SH-SY5Y (cell line): ENCODE results near the gene C12orf57.

ENCODE experiments used
- GATA2 ChIP-seq: IDR thresholded peaks from 2 replicates; pipeline ENCODE4 v1.6.1; 2011; ENCODE audit warnings: mild to moderate bottlenecking, low read depth, low read length
- GATA3 ChIP-seq: IDR thresholded peaks from 2 replicates; pipeline ENCODE4 v1.6.1; 2011; ENCODE audit warnings: low read depth, mild to moderate bottlenecking, low read length, moderate library complexity

C12orf57 gene

GRCh38 chr12:6938353-6939190, 5.2 kb upstream of the C12orf57 start:
- TF ChIP-seq GATA2: no peak
- TF ChIP-seq GATA3: no peak

- no peak for TF ChIP-seq GATA2
- no peak for TF ChIP-seq GATA3
These were observed 4.7 kb upstream of the C12orf57 start for GRCh38 chr12:6939191-6939540.

- TF ChIP-seq GATA3: no peak
- no peak for TF ChIP-seq GATA2
These were observed 2.6 kb upstream of the C12orf57 start for GRCh38 chr12:6941267-6941666.

GRCh38 chr12:6941782-6942181, 2.0 kb upstream of the C12orf57 start:
- TF ChIP-seq GATA2 (no peak), GATA3 (no peak)

- TF ChIP-seq GATA2: no peak
- no peak for TF ChIP-seq GATA3
These were observed 1.5 kb upstream of the C12orf57 start for GRCh38 chr12:6942331-6942665.

- no peak for TF ChIP-seq GATA2
- TF ChIP-seq GATA3: no peak
These were observed 467 bp upstream of the C12orf57 start for GRCh38 chr12:6943389-6943721.

- TF ChIP-seq GATA3: no peak
- TF ChIP-seq GATA2: no peak
These were observed 762 bp downstream of the C12orf57 start for GRCh38 chr12:6944381-6945186.

GRCh38 chr12:6945613-6946012, 1.8 kb downstream of the C12orf57 start:
- no peak for TF ChIP-seq GATA2
- no peak for TF ChIP-seq GATA3

GRCh38 chr12:6946033-6946919, 2.5 kb downstream of the C12orf57 start:
- no peak for TF ChIP-seq GATA2
- TF ChIP-seq GATA3: no peak

GRCh38 chr12:6946920-6947374, 3.1 kb downstream of the C12orf57 start:
- no peak for TF ChIP-seq GATA2

GRCh38 chr12:6947615-6948014, 3.8 kb downstream of the C12orf57 start:
- TF ChIP-seq GATA3 (no peak), GATA2 (no peak)

GRCh38 chr12:6948873-6949594, 5.2 kb downstream of the C12orf57 start:
- no peak for TF ChIP-seq GATA2

GRCh38 chr12:6950401-6950801, 6.6 kb downstream of the C12orf57 start:
- TF ChIP-seq GATA3 (no peak), GATA2 (no peak)

GRCh38 chr12:6950811-6951540, 7.2 kb downstream of the C12orf57 start, which contains the start of gene PTPN6:
Gene PTPN6, plus strand, starts transcription at chr12:6951356. Its CDS starts 157 bp downstream, at chr12:6951513.
- no peak for TF ChIP-seq GATA3
- TF ChIP-seq GATA2: no peak
